ENCODE results near the gene NANP. TPM values are rescaled to one million over a fixed set of nuclear protein-coding genes. Genes with fewer than 3 reads are reported as not detected.

NANP gene, protein sequence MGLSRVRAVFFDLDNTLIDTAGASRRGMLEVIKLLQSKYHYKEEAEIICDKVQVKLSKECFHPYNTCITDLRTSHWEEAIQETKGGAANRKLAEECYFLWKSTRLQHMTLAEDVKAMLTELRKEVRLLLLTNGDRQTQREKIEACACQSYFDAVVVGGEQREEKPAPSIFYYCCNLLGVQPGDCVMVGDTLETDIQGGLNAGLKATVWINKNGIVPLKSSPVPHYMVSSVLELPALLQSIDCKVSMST
- 3.7 and 5.4 TPM in 2 replicates for total RNA-seq

DNA sequence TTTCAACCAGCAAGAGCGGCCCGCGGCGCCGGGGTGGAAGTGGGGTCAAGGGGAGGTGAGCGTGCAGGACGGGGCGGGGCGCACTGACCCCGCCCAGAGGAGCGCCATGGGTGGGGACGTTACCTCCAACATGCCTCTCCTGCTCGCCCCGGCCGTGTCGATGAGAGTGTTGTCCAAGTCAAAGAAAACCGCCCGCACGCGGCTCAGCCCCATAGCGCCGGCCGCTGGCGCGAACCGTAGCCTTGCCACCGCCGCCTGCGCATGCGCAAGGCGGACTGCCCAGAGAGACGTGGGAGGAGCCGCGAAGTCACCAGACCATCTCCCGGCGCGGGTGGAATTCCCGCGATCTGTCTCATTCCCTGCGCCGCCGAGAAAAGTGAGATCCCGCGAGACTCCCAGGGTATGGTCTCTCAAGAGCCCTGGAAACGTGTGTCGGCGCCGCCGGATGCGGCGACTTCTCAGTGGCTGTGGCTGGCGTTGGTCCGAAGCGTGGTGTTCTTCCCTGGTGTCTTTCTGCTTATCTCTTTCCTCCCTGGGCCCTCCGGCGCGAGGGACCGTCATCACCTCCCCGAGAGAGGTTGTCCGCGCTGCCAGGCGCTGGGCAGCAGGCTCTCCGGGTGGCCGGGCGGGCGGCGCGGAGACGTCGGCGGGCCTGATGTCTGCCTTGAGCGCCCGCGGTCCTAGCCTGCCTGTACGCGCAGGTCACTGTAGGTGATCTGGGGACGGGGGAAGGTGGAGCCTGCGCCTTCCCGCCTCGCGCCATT, at the start of gene NANP:
Gene NANP, minus strand, starts transcription at position 279 of the 764 bp plus-strand sequence. Its CDS starts 66 bp downstream, at position 213.

DNA sequence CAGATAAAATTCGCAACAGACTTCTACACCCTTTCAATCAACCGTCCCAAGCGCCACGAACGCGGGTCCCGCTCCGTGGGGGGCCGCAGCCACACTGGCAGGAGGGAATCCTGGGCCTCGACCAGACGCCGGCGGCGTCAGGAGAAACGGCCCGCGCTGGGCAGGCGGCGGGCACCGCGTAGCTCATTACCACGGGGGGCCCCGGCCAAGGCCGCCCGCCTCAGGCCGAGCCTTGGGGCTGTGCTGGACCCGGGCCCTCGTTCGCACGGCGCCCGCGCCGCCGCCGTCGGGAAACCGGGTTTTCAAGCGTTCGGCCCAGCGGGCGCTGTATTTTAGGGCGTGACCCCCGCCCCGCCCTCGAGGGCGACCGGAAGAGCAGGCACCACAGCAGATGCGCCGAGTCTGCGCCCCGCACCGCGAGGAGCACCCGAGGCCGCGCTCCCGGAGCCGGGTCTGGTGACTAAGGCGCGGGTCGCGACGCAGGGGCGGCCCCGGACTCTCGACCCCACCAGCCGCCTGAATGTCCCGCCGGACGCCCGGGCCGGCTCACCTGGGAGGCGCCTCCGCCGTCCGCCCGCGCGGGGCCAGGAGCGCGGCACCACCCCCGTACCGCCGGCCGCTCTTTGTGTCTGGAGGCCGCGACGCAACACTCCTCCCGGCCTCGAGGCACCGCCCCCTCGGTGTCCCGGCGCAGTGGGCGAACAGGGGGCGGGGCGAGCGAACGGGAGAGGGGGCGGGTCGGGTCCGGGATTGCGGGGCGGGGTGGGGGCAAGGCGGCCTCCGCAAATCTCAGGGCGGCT, 38.7 kb downstream of the NANP start, which contains the start of gene NINL:
Gene NINL, minus strand, starts transcription at position 627 of the 800 bp plus-strand sequence. CDS start 58,944 bp downstream, outside the sequence.

Other genes with a start within 250 kb of the NANP start
- 62.9 and 65.0 TPM in 2 replicates for gene ABHD12, start 233.2 kb downstream of the NANP start, total RNA-seq
- gene GINS1, start 216.3 kb downstream of the NANP start, total RNA-seq: 3.0 and 22.7 TPM in 2 replicates
- gene NINL, start 38.5 kb downstream of the NANP start, total RNA-seq: 6.0 and 13.7 TPM in 2 replicates
- gene ZNF337, start 72.8 kb upstream of the NANP start, total RNA-seq: 4.4 and 7.2 TPM in 2 replicates

Data from mesangial cell (primary cell).